Natural killer cell (primary cell): ENCODE data around the gene CMTM2. TPM values are rescaled to one million over a fixed set of nuclear protein-coding genes. Genes with fewer than 3 reads are reported as not detected.

ENCODE experiments used
- ATAC-seq, 3 donors: fragments of 150-1000 bp in 2 of 3; fragments of 200-7000 bp in 1 of 3; cut with Tn5 transposase; 1 replicate in 1 of 3; 2 replicates in 2 of 3; pipeline ENCODE4 v1.10.0; 2021; ENCODE audit warnings: mild to moderate bottlenecking in 2 of 3, moderate library complexity in 2 of 3
- DNase-seq, 2 donors: peaks; one replicate each; pipeline versions ENCODE4 v3.0.0 to v3.0.0-alpha.2; 2013 to 2021; ENCODE audit warnings: mixed read lengths in 1 of 2
- H3K27ac ChIP-seq: one replicate; pipeline ENCODE4 v1.5.1; 2013; ENCODE audit warnings: mild to moderate bottlenecking, low read length
- H3K27me3 ChIP-seq: one replicate; pipeline ENCODE4 v1.6.1; 2013; ENCODE audit warnings: low read length; ENCODE audit not compliant: control insufficient read depth, insufficient read depth
- H3K36me3 ChIP-seq: one replicate; pipeline ENCODE4 v1.6.1; 2013; ENCODE audit warnings: low read length; ENCODE audit not compliant: control insufficient read depth, insufficient read depth
- H3K4me1 ChIP-seq: one replicate; pipeline ENCODE4 v1.6.1; 2013; ENCODE audit warnings: low read length; ENCODE audit not compliant: control insufficient read depth, insufficient read depth
- H3K4me3 ChIP-seq: one replicate; pipeline ENCODE4 v1.5.1; 2013; ENCODE audit warnings: low read length
- H3K9me3 ChIP-seq: one replicate; pipeline ENCODE4 v1.6.1; 2013; ENCODE audit warnings: low read length; ENCODE audit not compliant: control insufficient read depth, insufficient read depth
- H3K27ac Mint-ChIP-seq, 2 donors: one replicate each; pipeline ENCODE4 v1.8.0; 2022; ENCODE audit warnings: mild to moderate bottlenecking in 2 of 2, mixed read lengths in 2 of 2, moderate library complexity in 1 of 2
- H3K27me3 Mint-ChIP-seq, 2 donors: one replicate each; pipeline ENCODE4 v1.8.0; 2022; ENCODE audit warnings: low read depth in 2 of 2, mixed read lengths in 2 of 2
- H3K36me3 Mint-ChIP-seq: one replicate; pipeline ENCODE4 v1.8.0; 2022; ENCODE audit warnings: mixed read lengths
- H3K4me1 Mint-ChIP-seq, 2 donors: one replicate each; pipeline ENCODE4 v1.8.0; 2022; ENCODE audit warnings: mixed read lengths in 2 of 2
- H3K4me3 Mint-ChIP-seq: one replicate; pipeline ENCODE4 v1.8.0; 2022; ENCODE audit warnings: mild to moderate bottlenecking, moderate library complexity, mixed read lengths
- H3K9me3 Mint-ChIP-seq, 2 donors: one replicate each; pipeline ENCODE4 v1.8.0; 2022; ENCODE audit warnings: mixed read lengths in 2 of 2
- CTCF ChIP-seq: fragments of 200-600 bp; IDR thresholded peaks from one replicate; pipeline ENCODE4 v1.8.0; 2022; ENCODE audit warnings: antibody characterized with exemption
- WGBS: methylation state at CpG from one replicate; pipeline ENCODE4 v1.1.7; 2013; ENCODE audit warnings: missing lambda C conversion rate; ENCODE audit not compliant: insufficient coverage; 5-methylcytosine and 5-hydroxymethylcytosine counted together
- intact Hi-C: fragments of 100-400 bp; cut with micrococcal nuclease; formaldehyde crosslinking; loops from one replicate; pipeline ENCODE4 v1.14.2; 2022
- total RNA-seq, 4 donors: library from RNA; stranded (reverse); fragments of 120-200 nt in 1 of 4; gene quantifications; one replicate each; pipeline versions ENCODE4 v1.2.3 to v1.2.4, GENCODE V29; 2013 to 2022

CMTM2 gene
- total RNA-seq, 3 donors from 2014 or later (not counting 1 experiment from before 2014, with no cell fraction given), result 0.61 to 1.6 (median 0.82) TPM

DNA sequence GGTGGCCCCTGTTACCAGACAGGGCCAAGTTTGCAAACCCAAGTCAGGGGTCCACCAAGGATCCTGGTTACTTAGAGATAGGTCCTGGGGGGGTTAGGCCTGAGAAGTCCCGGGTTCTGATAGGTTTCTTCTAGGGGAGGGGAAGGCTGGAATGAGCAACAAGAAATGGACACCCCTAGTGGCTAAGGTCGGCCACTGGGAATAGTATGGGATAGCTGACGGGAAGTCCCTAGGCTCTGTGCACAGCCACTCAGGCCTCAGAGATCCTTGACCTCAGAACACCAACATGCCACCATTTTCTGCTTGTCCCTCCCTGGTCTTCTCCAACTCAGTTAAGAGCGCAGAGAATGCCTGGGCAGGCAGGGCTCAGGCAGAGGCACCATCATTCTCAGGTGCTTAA is 42.7 kb upstream of the CMTM2 start:
- H3K27me3 Mint-ChIP-seq, result no peaks in the 10 kb centered on the region
- 98% methylated on average over 4 of the region's 4 CpGs for WGBS
- Histone ChIP-seq H3K4me3 (no peak overlapping the region), H3K4me1 (peaks cover 11% of the 10 kb centered on the region), H3K9me3 (no peaks in the 10 kb centered on the region), H3K27me3 (no peaks in the 10 kb centered on the region), H3K36me3 (peaks cover 3% of the 10 kb centered on the region), H3K27ac (no peak overlapping the region)
- no peak for TF ChIP-seq CTCF
- peaks cover 10 to 24% of the 10 kb centered on the region in 2 donors for H3K4me1 Mint-ChIP-seq
- H3K4me3 Mint-ChIP-seq, result no peak overlapping the region
- H3K9me3 Mint-ChIP-seq, result no peaks in the 10 kb centered on the region
- intact Hi-C loops, result no loop called here
- no peak overlapping the region for H3K27ac Mint-ChIP-seq
- no peak for DNase-seq
- no peak for ATAC-seq
- H3K36me3 Mint-ChIP-seq, result no peaks in the 10 kb centered on the region

DNA sequence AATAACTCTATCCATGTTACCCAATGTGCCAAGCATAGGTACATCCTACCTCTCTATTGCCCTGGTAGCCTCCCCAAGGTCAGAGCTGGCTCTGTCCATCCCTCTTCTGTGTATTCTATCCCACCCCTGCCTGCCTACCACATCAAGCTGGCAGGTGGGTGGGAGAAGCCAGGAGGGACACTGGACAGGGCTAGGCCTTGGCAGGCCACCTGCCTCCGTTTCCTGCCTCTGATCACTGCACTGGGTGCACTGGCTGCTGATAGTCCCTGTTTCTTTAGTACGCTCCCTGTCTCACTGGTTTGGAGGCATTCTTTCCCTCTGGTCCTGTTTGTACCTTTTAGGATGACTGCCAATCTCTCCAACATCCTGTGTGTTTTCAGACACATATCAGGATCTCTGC is 42.0 kb upstream of the CMTM2 start:
- H3K27ac ChIP-seq, result no peak overlapping the region
- TF ChIP-seq CTCF, result no peak
- H3K27me3 ChIP-seq, result no peaks in the 10 kb centered on the region
- no peak overlapping the region for H3K4me3 ChIP-seq
- Mint-ChIP-seq H3K27ac (no peak overlapping the region), H3K36me3 (no peaks in the 10 kb centered on the region), H3K27me3 (no peaks in the 10 kb centered on the region), H3K9me3 (no peaks in the 10 kb centered on the region), H3K4me3 (no peak overlapping the region), H3K4me1 (peaks cover 10 to 24% of the 10 kb centered on the region in 2 donors)
- intact Hi-C loops, result no loop called here
- peaks cover 3% of the 10 kb centered on the region for H3K36me3 ChIP-seq
- DNase-seq (no peak), ATAC-seq (no peak)
- WGBS, result 92% methylated on average over 2 of the region's 2 CpGs
- H3K9me3 ChIP-seq, result no peaks in the 10 kb centered on the region
- peaks cover 11% of the 10 kb centered on the region for H3K4me1 ChIP-seq

GRCh38 chr16:66538910-66539309 is 40.4 kb upstream of the CMTM2 start:
- no peaks in the 10 kb centered on the region for H3K36me3 Mint-ChIP-seq
- Histone ChIP-seq H3K36me3 (peaks cover 3% of the 10 kb centered on the region), H3K27ac (no peak overlapping the region), H3K9me3 (no peaks in the 10 kb centered on the region), H3K27me3 (no peaks in the 10 kb centered on the region), H3K4me3 (no peak overlapping the region), H3K4me1 (peaks cover 11% of the 10 kb centered on the region)
- no peak for TF ChIP-seq CTCF
- ATAC-seq, result no peak
- intact Hi-C loops, result no loop called here
- peaks cover 10 to 24% of the 10 kb centered on the region in 2 donors for H3K4me1 Mint-ChIP-seq
- peak overlapping the region; percentile 45 to 60 for H3K27ac Mint-ChIP-seq
- H3K4me3 Mint-ChIP-seq, result no peak overlapping the region
- H3K27me3 Mint-ChIP-seq, result no peaks in the 10 kb centered on the region
- no peak for DNase-seq
- 98% methylated on average over 5 of the region's 5 CpGs for WGBS
- H3K9me3 Mint-ChIP-seq, result no peaks in the 10 kb centered on the region
